ENCODE data around the gene PPP6R3.

The PPP6R3 gene

DNA sequence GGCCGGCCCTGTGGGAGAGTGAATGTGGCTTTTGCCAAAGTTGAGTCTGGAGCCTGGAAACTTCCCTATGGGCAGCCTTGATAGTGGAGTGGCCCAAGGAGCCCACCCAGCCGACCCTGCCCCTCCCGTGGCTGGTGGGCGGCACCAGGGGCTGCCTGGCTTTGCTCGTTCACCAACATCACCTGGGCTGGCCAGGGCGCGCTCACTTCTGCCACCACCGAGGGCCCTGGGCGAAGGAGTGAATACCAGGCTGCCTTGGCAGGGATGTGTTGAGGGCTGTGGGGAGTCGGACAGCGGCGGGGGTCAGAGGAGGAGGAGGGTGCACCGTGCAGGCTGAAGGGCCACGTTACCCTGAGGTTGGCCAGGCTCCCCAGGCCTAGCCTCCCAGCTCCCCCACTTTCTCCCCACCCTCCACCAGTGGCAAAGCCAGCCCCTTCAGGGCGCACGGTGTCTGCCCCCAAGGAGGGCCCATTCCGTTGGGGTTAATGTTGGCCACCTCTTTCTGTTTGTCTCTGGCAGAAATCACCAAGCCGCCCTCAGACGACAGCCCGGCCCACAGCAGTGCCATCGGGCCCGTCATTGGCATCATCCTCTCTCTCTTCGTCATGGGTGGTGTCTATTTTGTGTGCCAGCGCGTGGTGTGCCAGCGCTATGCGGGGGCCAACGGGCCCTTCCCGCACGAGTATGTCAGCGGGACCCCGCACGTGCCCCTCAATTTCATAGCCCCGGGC is 22.5 kb upstream of the PPP6R3 start:
- no peak overlapping the region for H3K27ac ChIP-seq
- no peaks in the 10 kb centered on the region for H3K9me3 ChIP-seq (ENCODE audit: severe bottlenecking)
- no peak for DNase-seq
- no peaks in the 10 kb centered on the region for H3K27me3 ChIP-seq (ENCODE audit: insufficient read depth, low read depth, severe bottlenecking)
- TF ChIP-seq, protein P1, sequence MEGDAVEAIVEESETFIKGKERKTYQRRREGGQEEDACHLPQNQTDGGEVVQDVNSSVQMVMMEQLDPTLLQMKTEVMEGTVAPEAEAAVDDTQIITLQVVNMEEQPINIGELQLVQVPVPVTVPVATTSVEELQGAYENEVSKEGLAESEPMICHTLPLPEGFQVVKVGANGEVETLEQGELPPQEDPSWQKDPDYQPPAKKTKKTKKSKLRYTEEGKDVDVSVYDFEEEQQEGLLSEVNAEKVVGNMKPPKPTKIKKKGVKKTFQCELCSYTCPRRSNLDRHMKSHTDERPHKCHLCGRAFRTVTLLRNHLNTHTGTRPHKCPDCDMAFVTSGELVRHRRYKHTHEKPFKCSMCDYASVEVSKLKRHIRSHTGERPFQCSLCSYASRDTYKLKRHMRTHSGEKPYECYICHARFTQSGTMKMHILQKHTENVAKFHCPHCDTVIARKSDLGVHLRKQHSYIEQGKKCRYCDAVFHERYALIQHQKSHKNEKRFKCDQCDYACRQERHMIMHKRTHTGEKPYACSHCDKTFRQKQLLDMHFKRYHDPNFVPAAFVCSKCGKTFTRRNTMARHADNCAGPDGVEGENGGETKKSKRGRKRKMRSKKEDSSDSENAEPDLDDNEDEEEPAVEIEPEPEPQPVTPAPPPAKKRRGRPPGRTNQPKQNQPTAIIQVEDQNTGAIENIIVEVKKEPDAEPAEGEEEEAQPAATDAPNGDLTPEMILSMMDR (IDR thresholded peaks at IDR 0.05; ENCODE audit: low read depth, low read length) = no peak
- H3K36me3 ChIP-seq = peaks cover 41% of the 10 kb centered on the region
- no peak overlapping the region for H3K4me3 ChIP-seq (ENCODE audit: low read depth, low read length)

DNA sequence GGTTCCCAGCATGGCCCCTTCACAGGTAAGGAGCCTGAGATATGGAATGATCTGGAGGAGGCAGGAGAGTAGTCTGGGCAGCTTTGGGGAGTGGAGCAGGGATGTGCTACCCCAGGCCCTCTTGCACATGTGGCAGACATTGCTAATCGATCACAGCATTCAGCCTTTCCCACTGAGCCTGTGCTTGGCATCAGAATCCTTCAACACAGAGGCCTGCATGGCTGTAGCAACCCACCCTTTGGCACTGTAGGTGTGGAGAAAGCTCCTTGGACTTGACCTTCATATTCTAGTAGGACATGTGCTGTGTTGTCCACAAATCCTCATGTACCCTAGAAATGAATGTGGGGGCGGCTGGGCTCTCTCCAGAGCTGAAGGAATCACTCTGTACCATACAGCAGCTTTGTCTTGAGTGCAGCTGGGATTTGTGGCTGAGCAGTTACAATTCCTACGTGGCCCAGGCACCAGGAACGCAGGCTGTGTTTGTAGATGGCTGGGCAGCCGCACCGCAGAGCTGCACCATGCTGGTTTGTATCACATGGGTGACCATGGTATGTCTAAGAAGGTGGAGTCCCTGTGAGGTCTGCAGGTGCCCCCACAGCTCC is 21.8 kb upstream of the PPP6R3 start:
- Histone ChIP-seq H3K36me3 (peaks cover 41% of the 10 kb centered on the region), H3K27me3 (ENCODE audit: insufficient read depth, low read depth, severe bottlenecking) (no peaks in the 10 kb centered on the region), H3K4me3 (ENCODE audit: low read depth, low read length) (no peak overlapping the region), H3K9me3 (ENCODE audit: severe bottlenecking) (no peaks in the 10 kb centered on the region), H3K27ac (no peak overlapping the region)
- no peak for DNase-seq
- TF ChIP-seq, protein P1 (IDR thresholded peaks at IDR 0.05; ENCODE audit: low read depth, low read length) = no peak

DNA sequence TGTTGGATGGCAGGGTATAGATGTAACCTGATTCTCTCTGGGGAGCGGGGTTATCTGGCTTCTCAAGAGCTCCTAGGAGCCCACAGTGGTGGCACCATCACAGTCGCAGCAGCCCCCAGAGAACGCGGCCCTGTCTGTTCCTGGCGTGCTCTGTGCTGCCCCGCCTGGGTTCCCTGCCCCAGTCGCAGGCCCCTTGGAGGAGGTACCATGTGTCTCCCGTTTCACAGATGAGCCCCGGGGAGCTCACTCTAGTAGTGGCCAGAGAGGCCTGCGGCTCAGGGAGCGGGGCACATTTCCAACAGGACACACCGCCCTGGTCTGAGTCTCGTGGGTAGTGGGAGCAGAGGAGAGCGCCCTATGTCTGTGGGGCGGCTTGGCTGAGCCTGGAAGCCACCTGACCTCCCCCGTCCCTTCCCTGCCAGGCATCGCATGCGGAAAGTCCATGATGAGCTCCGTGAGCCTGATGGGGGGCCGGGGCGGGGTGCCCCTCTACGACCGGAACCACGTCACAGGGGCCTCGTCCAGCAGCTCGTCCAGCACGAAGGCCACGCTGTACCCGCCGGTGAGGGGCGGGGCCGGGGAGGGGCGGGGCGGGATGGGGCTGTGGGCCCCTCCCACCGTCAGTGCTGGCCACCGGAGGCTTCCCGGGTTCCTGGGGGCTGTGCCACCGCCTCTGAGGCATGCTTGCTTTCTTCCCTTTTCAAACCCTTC is 21.0 kb upstream of the PPP6R3 start:
- no peak for DNase-seq
- TF ChIP-seq, protein P1 (IDR thresholded peaks at IDR 0.05; ENCODE audit: low read depth, low read length) = no peak
- Histone ChIP-seq H3K4me3 (ENCODE audit: low read depth, low read length) (no peak overlapping the region), H3K36me3 (peaks cover 34% of the 10 kb centered on the region), H3K9me3 (ENCODE audit: severe bottlenecking) (no peaks in the 10 kb centered on the region), H3K27me3 (ENCODE audit: insufficient read depth, low read depth, severe bottlenecking) (no peaks in the 10 kb centered on the region), H3K27ac (no peak overlapping the region)

DNA sequence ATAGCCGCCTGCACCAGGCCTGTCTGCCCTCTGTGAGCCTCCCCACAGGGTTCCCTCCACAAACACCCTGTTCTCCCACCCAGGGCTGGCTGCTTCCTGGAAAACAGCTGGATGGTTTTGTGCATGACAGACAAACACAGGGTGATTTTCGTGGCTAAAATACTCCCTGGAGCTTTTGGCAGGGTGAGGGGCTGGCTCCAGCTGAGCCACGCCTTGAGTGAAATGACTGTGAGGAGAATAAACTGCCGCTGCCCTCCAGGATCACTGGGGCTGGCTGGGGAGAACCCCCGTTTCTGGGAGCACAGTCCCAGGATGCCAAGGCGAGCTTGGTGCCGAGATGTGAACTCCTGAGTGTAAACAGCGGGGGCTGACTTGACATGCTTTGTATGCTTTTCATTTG is 20.3 kb upstream of the PPP6R3 start:
- TF ChIP-seq, protein P1 (IDR thresholded peaks at IDR 0.05; ENCODE audit: low read depth, low read length) = no peak
- Histone ChIP-seq H3K36me3 (peaks cover 32% of the 10 kb centered on the region), H3K27ac (no peak overlapping the region), H3K9me3 (ENCODE audit: severe bottlenecking) (no peaks in the 10 kb centered on the region), H3K4me3 (ENCODE audit: low read depth, low read length) (no peak overlapping the region), H3K27me3 (ENCODE audit: insufficient read depth, low read depth, severe bottlenecking) (no peaks in the 10 kb centered on the region)
- DNase-seq = no peak

DNA sequence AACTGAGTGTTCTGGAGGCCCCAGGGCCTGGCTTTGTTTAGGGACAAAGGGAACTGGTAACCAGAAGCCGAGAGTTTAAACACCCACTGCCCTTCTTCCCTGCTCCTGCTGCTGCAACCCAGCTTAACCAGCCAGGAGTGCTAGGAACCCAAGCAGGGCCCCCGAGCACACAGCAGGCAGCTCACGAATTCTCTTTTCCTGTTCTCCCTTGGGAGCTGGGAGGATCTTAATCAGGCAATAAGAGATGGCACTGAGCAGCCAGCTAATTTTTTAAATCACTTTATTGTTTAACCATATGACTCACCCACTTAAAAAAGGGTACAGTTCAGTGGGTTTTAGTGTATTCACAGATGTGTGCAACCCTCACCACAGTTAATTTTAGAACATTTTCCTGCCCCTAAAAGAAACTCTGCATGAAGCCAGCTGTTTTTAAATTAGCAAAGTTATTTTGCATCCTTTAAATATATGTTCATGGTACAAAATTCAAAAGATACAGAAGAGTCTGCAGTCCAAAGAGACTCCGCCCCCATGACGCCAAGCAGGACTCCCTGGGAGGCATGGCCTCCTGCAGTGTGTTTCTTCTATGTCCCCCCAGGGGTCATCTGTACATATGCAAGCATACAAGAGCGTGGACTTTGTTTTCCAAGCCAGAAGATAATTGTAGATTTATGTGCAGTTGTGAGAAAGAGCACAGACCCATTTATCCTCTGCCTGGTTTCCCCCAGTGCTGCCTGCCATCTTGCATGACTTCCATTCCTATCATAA is 18.9 kb upstream of the PPP6R3 start:
- Histone ChIP-seq H3K27ac (no peak overlapping the region), H3K36me3 (peaks cover 31% of the 10 kb centered on the region), H3K9me3 (ENCODE audit: severe bottlenecking) (no peaks in the 10 kb centered on the region), H3K4me3 (ENCODE audit: low read depth, low read length) (no peak overlapping the region), H3K27me3 (ENCODE audit: insufficient read depth, low read depth, severe bottlenecking) (no peaks in the 10 kb centered on the region)
- TF ChIP-seq, protein P1 (IDR thresholded peaks at IDR 0.05; ENCODE audit: low read depth, low read length) = no peak
- DNase-seq = no peak

Data from WERI-Rb-1 (cell line).